H1 (cell line): ENCODE results near the gene EGFR. TPM values are rescaled to one million over a fixed set of nuclear protein-coding genes. Genes with fewer than 3 reads are reported as not detected.

Experiments used
- CREB1 ChIP-seq: IDR thresholded peaks from 2 replicates; pipeline ENCODE4 v1.6.1; 2012; ENCODE audit warnings: inconsistent platforms
- EZH2 ChIP-seq: fragments of 200-600 bp; sonication (generic); IDR thresholded peaks from 2 replicates; pipeline ENCODE4 v1.7.1; 2012; ENCODE audit warnings: low read depth, mild to moderate bottlenecking, moderate library complexity, low read length, inconsistent platforms; ENCODE audit not compliant: severe bottlenecking
- HDAC2 ChIP-seq, 2 experiments: fragments of 300-600 bp in 1 of 2; sonication (generic) in 1 of 2; IDR thresholded peaks; 2 replicates each; pipeline ENCODE4 v1.6.1; 2011 to 2012; ENCODE audit warnings: low read depth in 2 of 2, low read length in 2 of 2, mild to moderate bottlenecking in 2 of 2, moderate library complexity in 2 of 2, borderline replicate concordance in 1 of 2, inconsistent platforms in 1 of 2
- HDAC6 ChIP-seq: IDR thresholded peaks from one replicate; pipeline ENCODE4 v1.7.1; 2012; ENCODE audit warnings: low read depth, mild to moderate bottlenecking, inconsistent platforms, low read length, moderate library complexity
- KDM5A ChIP-seq: fragments of 200-600 bp; IDR thresholded peaks from 2 replicates; pipeline ENCODE4 v1.7.1; 2012; ENCODE audit warnings: mild to moderate bottlenecking, low read length, inconsistent platforms, mixed read lengths
- MAFK ChIP-seq: IDR thresholded peaks from 2 replicates; pipeline ENCODE4 v1.6.1; 2012; ENCODE audit warnings: low read depth, mild to moderate bottlenecking, improper control_type of control experiment, low read length
- TAF1 ChIP-seq: IDR thresholded peaks from 2 replicates; pipeline ENCODE4 v1.6.1; 2011; ENCODE audit warnings: mild to moderate bottlenecking, low read depth, low read length
- polyA plus RNA-seq, 7 experiments: library from polyadenylated mRNA; depleted of rRNA in 3 of 7; stranded (reverse) in 5 of 7; unstranded in 2 of 7; fragments of >200 nt in 5 of 7; fragments of 200-250 nt in 2 of 7; gene quantifications; 1 replicate in 5 of 7; 2 replicates in 1 of 7; 4 replicates in 1 of 7; pipeline versions ENCODE4 v1.2.1 to v1.2.3, GENCODE V29; 2011 to 2013; ENCODE audit warnings: missing spikeins in 2 of 7, mixed read lengths in 2 of 7
- total RNA-seq: library from RNA; stranded (reverse); fragmentation: NEBNext Ultra II Directional; extraction: Animal tissue kit (Norgen Biotek cat#: 25700); gene quantifications from 2 replicates; pipeline ENCODE4 v1.2.1, GENCODE V29; 2021

EGFR gene
- total and polyA plus RNA-seq, 2 of the 8 experiments (the other 6 are each of a cell fraction or from before 2014, with no cell fraction given): 1.9 to 5.8 TPM

DNA sequence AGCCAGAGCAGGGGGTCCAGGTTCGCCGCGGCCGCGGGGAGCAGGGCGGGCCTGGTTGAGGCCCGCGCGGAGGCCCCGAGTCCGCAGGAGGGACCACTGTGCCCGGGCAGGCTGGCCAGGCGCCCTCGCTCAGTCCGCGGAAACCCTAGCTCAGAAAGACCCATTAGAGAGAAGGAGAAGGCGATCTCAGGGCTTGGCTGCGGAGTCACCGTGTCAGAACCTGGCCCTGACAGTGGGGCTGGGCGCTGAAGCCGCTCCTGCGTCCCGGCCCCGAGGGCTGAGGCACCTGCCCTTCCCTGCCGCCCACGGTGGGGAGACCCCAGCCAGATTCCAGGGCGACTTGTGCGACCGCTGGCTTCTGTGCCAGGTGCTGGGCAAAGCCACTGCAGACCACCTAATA, 14.2 kb upstream of the EGFR start (continued):
- TF ChIP-seq HDAC2 (IDR thresholded peaks at IDR 0.05; ENCODE audit: borderline replicate concordance in 1 of 2, low read depth in 2 of 2, low read length in 2 of 2) (no peak), KDM5A (no peak), MAFK (no peak), TAF1 (no peak), HDAC6 (no peak), CREB1 (no peak), EZH2 (no peak)
